Testis (tissue), 3 donors: ENCODE results near the gene HPS1. TPM values are rescaled to one million over a fixed set of nuclear protein-coding genes. Genes with fewer than 3 reads are reported as not detected.
A peak's percentile ranks its signal among the peaks of the same experiment; 100 is the strongest.

Experiments used
- DNase-seq: peaks from one replicate; pipeline ENCODE4 v3.0.0-alpha.2; 2019
- H3K27ac ChIP-seq, 2 donors: fragments of 200-600 bp; sonication (generic); one replicate each; pipeline ENCODE4 v1.5.1; 2019
- H3K27me3 ChIP-seq: fragments of 200-600 bp; sonication (generic); one replicate; pipeline ENCODE4 v1.5.1; 2019
- H3K36me3 ChIP-seq: fragments of 200-600 bp; sonication (generic); one replicate; pipeline ENCODE4 v1.5.1; 2017; ENCODE audit warnings: low read depth; ENCODE audit errors: missing control alignments
- H3K4me1 ChIP-seq: fragments of 200-600 bp; sonication (generic); one replicate; pipeline ENCODE4 v1.5.1; 2019
- H3K4me3 ChIP-seq, 2 donors: fragments of 200-600 bp; sonication (generic); one replicate each; pipeline ENCODE4 v1.5.1; 2017 to 2019
- H3K9me3 ChIP-seq: fragments of 200-600 bp; sonication (generic); one replicate; pipeline ENCODE4 v1.5.1; 2017
- CTCF ChIP-seq, 3 experiments: fragments of 450-650 bp in 2 of 3; fragments of 200-600 bp in 1 of 3; sonication (generic) in 1 of 3; IDR thresholded peaks; one replicate each; pipeline ENCODE4 v1.5.1; 2016 to 2019; ENCODE audit warnings: antibody characterized with exemption in 3 of 3, mild to moderate bottlenecking in 2 of 3, moderate library complexity in 1 of 3
- POLR2A ChIP-seq: fragments of 450-650 bp; IDR thresholded peaks from one replicate; pipeline ENCODE4 v1.6.1; 2017; ENCODE audit warnings: antibody characterized with exemption, mild to moderate bottlenecking, moderate library complexity
- WGBS, 2 donors: methylation state at CpG; one replicate each; pipeline ENCODE4 v1.1.5; 2018; 5-methylcytosine and 5-hydroxymethylcytosine counted together
- intact Hi-C: fragments of 100-400 bp; cut with DNase I; formaldehyde crosslinking; loops from one replicate; pipeline ENCODE4 v1.15.1; 2023; ENCODE audit warnings: low total_unique reads
- polyA plus RNA-seq: library from polyadenylated mRNA; stranded (reverse); fragments of 350-450 nt; fragmentation: Illumina TruSeq; extraction: RNeasy Lipid Tissue Mini Kit (QIAGEN cat#74804); gene quantifications from one replicate; pipeline ENCODE4 v1.2.3, GENCODE V29; 2014; ENCODE audit warnings: low read depth, low replicate concordance; ENCODE audit not compliant: insufficient read depth
- total RNA-seq, 2 donors: library from RNA; depleted of rRNA; stranded (reverse); fragments of >200 nt; gene quantifications; one replicate each; pipeline ENCODE4 v1.2.3, GENCODE V29; 2016

HPS1 gene
- total and polyA plus RNA-seq, 3 donors from 2014 or later, result 53.6 to 73.4 (median 59.4) TPM

- 83% methylated on average over 4 of the region's 4 CpGs for WGBS, 2 donors
- H3K27ac ChIP-seq, result peak overlapping the region in 1 of 2 donors; percentile 20
- intact Hi-C loops, result no loop called here
- H3K27me3 ChIP-seq, result no peaks in the 10 kb centered on the region
- no peaks in the 10 kb centered on the region for H3K9me3 ChIP-seq
- peaks cover 20% of the 10 kb centered on the region for H3K4me1 ChIP-seq
- H3K4me3 ChIP-seq, result no peak overlapping the region
- no peak for DNase-seq
- TF ChIP-seq POLR2A, result no peak
- no peaks in the 10 kb centered on the region for H3K36me3 ChIP-seq
These were observed 9.4 kb upstream of the HPS1 start for GRCh38 chr10:98456043-98456570.

DNA sequence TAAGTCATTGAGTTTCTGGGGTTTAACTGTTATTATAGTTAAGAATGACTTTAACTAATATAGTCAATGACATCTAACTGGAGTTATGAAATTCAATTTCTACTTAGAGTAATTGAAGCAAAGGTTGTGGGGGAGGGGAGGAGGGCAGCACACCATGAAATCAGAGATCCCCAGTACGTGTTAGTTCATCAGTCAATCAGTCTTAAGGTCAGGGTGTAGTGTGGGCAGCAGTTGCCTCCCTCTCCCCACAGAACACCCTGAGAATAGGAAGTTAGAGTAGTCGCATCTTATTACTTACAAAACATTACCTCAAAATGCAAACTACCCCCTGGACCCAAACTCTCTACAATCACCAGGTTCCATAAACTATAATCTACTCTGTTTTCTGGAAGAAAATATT is 7.0 kb upstream of the HPS1 start:
- H3K4me1 ChIP-seq, result peaks cover 14% of the 10 kb centered on the region
- WGBS, 2 donors, result 56 to 61% methylated on average over 2 of the region's 2 CpGs
- intact Hi-C loops, result no loop called here
- no peaks in the 10 kb centered on the region for H3K36me3 ChIP-seq
- TF ChIP-seq CTCF (IDR thresholded peaks at IDR 0.05), result no peak
- no peak for TF ChIP-seq POLR2A
- no peak overlapping the region for H3K4me3 ChIP-seq
- no peaks in the 10 kb centered on the region for H3K27me3 ChIP-seq
- H3K27ac ChIP-seq, result no peak overlapping the region
- DNase-seq, result no peak
- no peaks in the 10 kb centered on the region for H3K9me3 ChIP-seq

GRCh38 chr10:98450618-98451017 is 3.9 kb upstream of the HPS1 start:
- H3K4me3 ChIP-seq, result no peak overlapping the region
- WGBS, 2 donors, result 65 to 72% methylated on average over 1 of the region's 1 CpG
- no peaks in the 10 kb centered on the region for H3K27me3 ChIP-seq
- intact Hi-C loops, result no loop called here
- H3K27ac ChIP-seq, result no peak overlapping the region
- H3K9me3 ChIP-seq, result no peaks in the 10 kb centered on the region
- peaks cover 2% of the 10 kb centered on the region for H3K4me1 ChIP-seq
- no peak for DNase-seq
- no peaks in the 10 kb centered on the region for H3K36me3 ChIP-seq
- TF ChIP-seq CTCF (IDR thresholded peaks at IDR 0.05) (no peak), POLR2A (no peak)

- Histone ChIP-seq H3K36me3 (no peaks in the 10 kb centered on the region), H3K4me3 (no peak overlapping the region), H3K9me3 (no peaks in the 10 kb centered on the region), H3K27ac (no peak overlapping the region), H3K4me1 (no peaks in the 10 kb centered on the region), H3K27me3 (no peaks in the 10 kb centered on the region)
- intact Hi-C loops, result no loop called here
- TF ChIP-seq CTCF (IDR thresholded peaks at IDR 0.05), result no peak
- TF ChIP-seq POLR2A, result no peak
- no peak for DNase-seq
These were observed 2.6 kb upstream of the HPS1 start for GRCh38 chr10:98449287-98449686.

DNA sequence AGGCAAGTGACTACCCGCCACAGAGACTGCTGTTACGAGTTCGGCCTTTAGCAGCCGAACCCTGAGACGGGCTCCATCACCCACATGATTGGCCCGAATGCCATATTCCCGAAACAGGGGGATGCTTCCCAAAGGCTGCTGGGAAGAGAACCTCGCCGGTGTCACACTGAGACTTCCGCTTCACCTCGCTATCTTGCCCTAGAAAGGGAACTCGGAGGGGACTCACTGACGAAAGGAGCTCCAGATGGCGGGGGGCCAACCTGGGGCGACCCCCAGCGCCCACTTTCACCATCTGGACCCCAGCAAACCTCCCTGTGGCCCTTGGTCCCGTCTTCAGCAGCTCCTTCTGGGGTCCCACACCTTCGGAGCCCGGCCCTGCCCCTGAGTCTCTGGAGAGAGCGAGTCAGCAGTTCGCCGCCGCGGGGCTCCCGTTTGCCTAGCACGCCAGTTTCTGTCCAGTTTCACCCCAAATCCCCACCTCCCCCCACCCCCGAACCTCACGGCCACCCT is 529 bp downstream of the HPS1 start:
- 1 to 2% methylated on average over 10 to 28 of the region's 28 CpGs for WGBS, 2 donors
- TF ChIP-seq POLR2A, result no peak
- TF ChIP-seq CTCF (IDR thresholded peaks at IDR 0.05), result no peak
- intact Hi-C loops, result no loop called here

More for the DNA sequence above, 529 bp downstream of the HPS1 start:
- no peaks in the 10 kb centered on the region for H3K27me3 ChIP-seq
- DNase-seq, result peak; percentile 59
- H3K4me3 ChIP-seq, result peak overlapping the region; percentile 93
- H3K4me1 ChIP-seq, result no peaks in the 10 kb centered on the region
- no peaks in the 10 kb centered on the region for H3K36me3 ChIP-seq
- H3K27ac ChIP-seq, result peak overlapping the region; percentile 85 to 92
- H3K9me3 ChIP-seq, result no peaks in the 10 kb centered on the region
